Measurements from ENCODE around the gene LMO7. TPM values are rescaled to one million over a fixed set of nuclear protein-coding genes. Genes with fewer than 3 reads are reported as not detected.
A peak's percentile ranks its signal among the peaks of the same experiment; 100 is the strongest.

Gene LMO7
- total RNA-seq, 1 experiment from 2014 or later: 11.8 TPM

GRCh38 chr13:75797719-75798118 lies 161.6 kb downstream of the LMO7 start:
- Histone ChIP-seq H3K4me1 (ENCODE audit: control insufficient read depth, insufficient read depth, low read length) (no peaks in the 10 kb centered on the region; the same call in 1 of the 2 replicates), H3K4me3 (ENCODE audit: low read depth in 2 of 2, low read length in 2 of 2) (no peak overlapping the region), H3K27ac (ENCODE audit: low read length) (no peak overlapping the region), H3K27me3 (ENCODE audit: control insufficient read depth, insufficient read depth, low read length) (no peaks in the 10 kb centered on the region), H3K9me3 (ENCODE audit: control insufficient read depth, insufficient read depth, low read depth, low read length) (no peaks in the 10 kb centered on the region), H3K36me3 (ENCODE audit: control insufficient read depth, insufficient read depth, low read length) (no peaks in the 10 kb centered on the region)
- intact Hi-C loops (cut with micrococcal nuclease; ENCODE audit: unreplicated experiment): loop anchor here (5.0 kb wide), 1 partner anchor 100 kb away; no protein-coding TSS in a partner anchor
- ChIA-PET CTCF (no interaction called here), POLR2A (no interaction called here)
- no TSS peak for BruUV-seq (replicated peaks)
- no peak for ATAC-seq
- in situ Hi-C loops (cut with HindIII; ENCODE audit: low pct_unique_long_range_greater_than_20kb, low sequenced_read_pairs): no loop called here
- DNase-seq (ENCODE audit: low read depth, low spot score): no peak
- TF ChIP-seq SIN3A (IDR thresholded peaks at IDR 0.05; ENCODE audit: borderline replicate concordance, insufficient read depth, low read depth, low read length): no peak
- no peak for TF ChIP-seq CTCF (IDR thresholded peaks at IDR 0.05)
- TF ChIP-seq TCF7L2 (IDR thresholded peaks at IDR 0.05; ENCODE audit: low read depth, low read length): no peak
- TF ChIP-seq REST (IDR thresholded peaks at IDR 0.05; ENCODE audit: insufficient read depth in 1 of 2, low read depth in 2 of 2, low read length in 1 of 2): no peak
- TF ChIP-seq POLR2AphosphoS5 (IDR thresholded peaks at IDR 0.05; ENCODE audit: low read depth, low read length): no peak

GRCh38 chr13:75798353-75799255 lies 162.5 kb downstream of the LMO7 start:
- ChIA-PET POLR2A (no interaction called here), CTCF (interaction anchor here (0.7 kb wide), 1 partner anchor 260 kb away, joined by 3 read pairs; no protein-coding TSS in a partner anchor)
- Histone ChIP-seq H3K4me1 (ENCODE audit: control insufficient read depth, insufficient read depth, low read length) (no peaks in the 10 kb centered on the region; the same call in 1 of the 2 replicates), H3K36me3 (ENCODE audit: control insufficient read depth, insufficient read depth, low read length) (no peaks in the 10 kb centered on the region), H3K27ac (ENCODE audit: low read length) (0 out of 2 replicates have a peak overlapping the region, but pooled peaks have one; percentile 23), H3K9me3 (ENCODE audit: control insufficient read depth, insufficient read depth, low read depth, low read length) (no peaks in the 10 kb centered on the region), H3K27me3 (ENCODE audit: control insufficient read depth, insufficient read depth, low read length) (no peaks in the 10 kb centered on the region), H3K4me3 (ENCODE audit: low read depth in 2 of 2, low read length in 2 of 2) (no peak overlapping the region)
- DNase-seq (ENCODE audit: low read depth, low spot score) (peak; percentile 57), ATAC-seq (peak; percentile 95)
- in situ Hi-C loops (cut with HindIII; ENCODE audit: low pct_unique_long_range_greater_than_20kb, low sequenced_read_pairs) (no loop called here), intact Hi-C loops (cut with micrococcal nuclease; ENCODE audit: unreplicated experiment) (loop anchor here (5.0 kb wide), 1 partner anchor 101 kb away; no protein-coding TSS in a partner anchor)
- TF ChIP-seq SIN3A (IDR thresholded peaks at IDR 0.05; ENCODE audit: borderline replicate concordance, insufficient read depth, low read depth, low read length): no peak
- TF ChIP-seq CTCF (IDR thresholded peaks at IDR 0.05): no peak
- no peak for TF ChIP-seq REST (IDR thresholded peaks at IDR 0.05; ENCODE audit: insufficient read depth in 1 of 2, low read depth in 2 of 2, low read length in 1 of 2)
- no peak for TF ChIP-seq TCF7L2 (IDR thresholded peaks at IDR 0.05; ENCODE audit: low read depth, low read length)
- TF ChIP-seq POLR2AphosphoS5 (IDR thresholded peaks at IDR 0.05; ENCODE audit: low read depth, low read length): no peak
- no TSS peak for BruUV-seq (replicated peaks)

Data from Panc1 (cell line).